Right lobe of liver (tissue), 6 donors: Measurements from ENCODE around the gene HPSE2. TPM values are rescaled to one million over a fixed set of nuclear protein-coding genes. Genes with fewer than 3 reads are reported as not detected.

Experiments
- ATAC-seq, 4 donors: fragments of 200-7000 bp; cut with Tn5 transposase; one replicate each; pipeline ENCODE4 v1.9.1; 2020; ENCODE audit warnings: mild to moderate bottlenecking in 4 of 4, moderate library complexity in 4 of 4
- DNase-seq, 3 donors: peaks; one replicate each; pipeline ENCODE4 v3.0.0-alpha.2; 2020
- H3K27ac ChIP-seq, 3 donors: fragments of 200-600 bp; one replicate each; pipeline ENCODE4 v1.8.0; 2022
- H3K27me3 ChIP-seq, 2 donors: fragments of 200-600 bp; one replicate each; pipeline ENCODE4 v1.8.0; 2022
- H3K36me3 ChIP-seq, 4 donors: fragments of 200-600 bp; sonication (generic) in 1 of 4; one replicate each; pipeline versions ENCODE4 v1.5.1 to v1.8.0; 2017 to 2022; ENCODE audit warnings: control low read depth in 1 of 4
- H3K4me1 ChIP-seq, 4 donors: fragments of 200-600 bp; sonication (generic) in 1 of 4; one replicate each; pipeline versions ENCODE4 v1.5.1 to v1.8.0; 2017 to 2022; ENCODE audit warnings: control low read depth in 1 of 4
- H3K4me3 ChIP-seq, 3 donors: fragments of 200-600 bp; one replicate each; pipeline ENCODE4 v1.8.0; 2022
- H3K9me3 ChIP-seq, 4 donors: fragments of 200-600 bp; sonication (generic) in 1 of 4; one replicate each; pipeline versions ENCODE4 v1.5.1 to v1.8.0; 2017 to 2022; ENCODE audit warnings: control low read depth in 1 of 4
- POLR2A ChIP-seq: fragments of 450-650 bp; IDR thresholded peaks from one replicate; pipeline ENCODE4 v1.6.1; 2017; ENCODE audit warnings: antibody characterized with exemption, mild to moderate bottlenecking
- WGBS: methylation state at CpG from one replicate; pipeline ENCODE4 v1.1.6; 2018; ENCODE audit warnings: low coverage, low lambda C conversion rate; ENCODE audit not compliant: insufficient coverage; ENCODE audit errors: missing lambda C conversion rate; 5-methylcytosine and 5-hydroxymethylcytosine counted together
- intact Hi-C, 2 donors: fragments of 100-400 bp; cut with DNase I; formaldehyde crosslinking; loops; one replicate each; pipeline versions ENCODE4 v1.11.2 to v1.14.1; 2022
- total RNA-seq, 6 experiments: library from RNA; depleted of rRNA in 2 of 6; stranded (reverse); fragments of >200 nt in 2 of 6; fragmentation: NEBNext Ultra II Directional in 3 of 6; extraction: Animal tissue kit (Norgen Biotek cat#: 25700) in 3 of 6; gene quantifications; one replicate each; pipeline versions ENCODE4 v1.1.0 to v1.2.4, GENCODE V29; 2016 to 2023
- TF ChIP-seq, protein P1 (sequence below), 4 donors: fragments of 200-600 bp in 3 of 4; fragments of 450-650 bp in 1 of 4; IDR thresholded peaks; one replicate each; pipeline versions ENCODE4 v1.5.1 to v1.8.0; 2016 to 2022; ENCODE audit warnings: antibody characterized with exemption in 4 of 4, mild to moderate bottlenecking in 2 of 4
- donor health status: DM: no; HTN: yes; CAD: no.
- donor health status: DM: no; HTN: no; CAD: no.
- donor health status: DM: no; HTN: no; CAD: no.
- donor health status: DM: no; HTN: yes; CAD: no.
- donor health status: DM: no; HTN: yes; CAD: no.

HPSE2 gene
- total RNA-seq, 6 experiments from 2014 or later = not detected

DNA sequence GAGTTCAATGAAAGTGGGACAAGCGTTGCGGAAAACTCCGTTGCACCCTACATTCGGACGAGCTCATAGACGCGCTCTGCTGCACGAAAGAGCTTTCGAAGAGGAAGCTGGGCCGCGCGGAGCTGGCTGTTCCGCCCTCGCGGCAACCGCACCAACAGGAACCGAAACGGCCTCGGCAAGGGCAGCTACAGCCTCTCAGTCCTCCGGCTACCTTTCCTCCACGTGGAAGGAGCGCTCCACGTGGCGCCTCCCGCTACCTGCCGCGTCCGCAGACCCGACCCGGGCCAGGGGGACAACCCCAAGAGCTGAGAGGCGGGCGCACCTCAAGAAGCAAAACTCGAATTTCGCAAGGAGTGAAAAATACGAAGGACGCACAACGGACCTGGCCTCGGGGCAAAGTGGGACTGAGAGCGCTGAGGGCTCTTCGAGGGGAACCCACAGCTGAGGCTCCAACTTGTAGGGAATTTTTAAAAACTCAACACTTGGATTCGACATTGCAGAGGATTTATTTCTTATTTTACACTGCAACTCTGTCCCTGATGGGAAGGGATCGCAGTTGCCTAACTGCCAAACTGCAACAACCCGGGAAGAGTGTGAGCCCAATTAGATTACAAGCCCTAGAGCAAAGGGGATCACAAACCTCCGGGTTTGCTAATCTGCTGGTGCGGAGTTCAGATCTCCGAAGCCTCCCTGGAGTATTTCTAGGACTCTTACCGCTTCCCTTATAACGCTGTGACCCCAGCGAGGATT is 1.4 kb downstream of the HPSE2 start:
- TF ChIP-seq POLR2A = no peak
- TF ChIP-seq, protein P1, sequence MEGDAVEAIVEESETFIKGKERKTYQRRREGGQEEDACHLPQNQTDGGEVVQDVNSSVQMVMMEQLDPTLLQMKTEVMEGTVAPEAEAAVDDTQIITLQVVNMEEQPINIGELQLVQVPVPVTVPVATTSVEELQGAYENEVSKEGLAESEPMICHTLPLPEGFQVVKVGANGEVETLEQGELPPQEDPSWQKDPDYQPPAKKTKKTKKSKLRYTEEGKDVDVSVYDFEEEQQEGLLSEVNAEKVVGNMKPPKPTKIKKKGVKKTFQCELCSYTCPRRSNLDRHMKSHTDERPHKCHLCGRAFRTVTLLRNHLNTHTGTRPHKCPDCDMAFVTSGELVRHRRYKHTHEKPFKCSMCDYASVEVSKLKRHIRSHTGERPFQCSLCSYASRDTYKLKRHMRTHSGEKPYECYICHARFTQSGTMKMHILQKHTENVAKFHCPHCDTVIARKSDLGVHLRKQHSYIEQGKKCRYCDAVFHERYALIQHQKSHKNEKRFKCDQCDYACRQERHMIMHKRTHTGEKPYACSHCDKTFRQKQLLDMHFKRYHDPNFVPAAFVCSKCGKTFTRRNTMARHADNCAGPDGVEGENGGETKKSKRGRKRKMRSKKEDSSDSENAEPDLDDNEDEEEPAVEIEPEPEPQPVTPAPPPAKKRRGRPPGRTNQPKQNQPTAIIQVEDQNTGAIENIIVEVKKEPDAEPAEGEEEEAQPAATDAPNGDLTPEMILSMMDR (IDR thresholded peaks at IDR 0.05) = no peak
- Histone ChIP-seq H3K27me3 (peaks cover 8 to 38% of the 10 kb centered on the region in 2 donors), H3K4me3 (peak overlapping the region; percentile 14 to 41 (median 34)), H3K36me3 (no peaks in the 10 kb centered on the region), H3K9me3 (no peaks in the 10 kb centered on the region), H3K27ac (no peak overlapping the region), H3K4me1 (peaks cover 0 to 21% (median 5%) of the 10 kb centered on the region in 4 donors)
- DNase-seq = peak; percentile 55 to 75 (median 72)
- intact Hi-C loops = no loop called here
- ATAC-seq = peak; percentile 81 to 92 (median 86)
- WGBS = 4% methylated on average over 30 of the region's 49 CpGs

- no peaks in the 10 kb centered on the region for H3K9me3 ChIP-seq
- no peak for TF ChIP-seq POLR2A
- TF ChIP-seq, protein P1 (IDR thresholded peaks at IDR 0.05) = no peak
- intact Hi-C loops = no loop called here
- H3K27ac ChIP-seq = no peak overlapping the region
- H3K4me3 ChIP-seq = peak overlapping the region in 1 of 3 donors; percentile 41
- H3K27me3 ChIP-seq = peaks cover 8 to 38% of the 10 kb centered on the region in 2 donors
- H3K4me1 ChIP-seq = peaks cover 0 to 21% (median 5%) of the 10 kb centered on the region in 4 donors
- no peak for DNase-seq
- 2% methylated on average over 18 of the region's 18 CpGs for WGBS
- H3K36me3 ChIP-seq = no peaks in the 10 kb centered on the region
- ATAC-seq = no peak
These were observed 2.0 kb downstream of the HPSE2 start for GRCh38 chr10:99233689-99234037.

- Histone ChIP-seq H3K36me3 (no peaks in the 10 kb centered on the region), H3K27ac (no peak overlapping the region), H3K27me3 (peaks cover 6 to 38% of the 10 kb centered on the region in 2 donors), H3K4me1 (peaks cover 0 to 21% (median 5%) of the 10 kb centered on the region in 4 donors), H3K4me3 (no peak overlapping the region), H3K9me3 (no peaks in the 10 kb centered on the region)
- 10% methylated on average over 18 of the region's 18 CpGs for WGBS
- no peak for DNase-seq
- no peak for TF ChIP-seq POLR2A
- TF ChIP-seq, protein P1 (IDR thresholded peaks at IDR 0.05) = no peak
- no peak for ATAC-seq
- intact Hi-C loops = no loop called here
These were observed 2.5 kb downstream of the HPSE2 start for GRCh38 chr10:99233000-99233688.

DNA sequence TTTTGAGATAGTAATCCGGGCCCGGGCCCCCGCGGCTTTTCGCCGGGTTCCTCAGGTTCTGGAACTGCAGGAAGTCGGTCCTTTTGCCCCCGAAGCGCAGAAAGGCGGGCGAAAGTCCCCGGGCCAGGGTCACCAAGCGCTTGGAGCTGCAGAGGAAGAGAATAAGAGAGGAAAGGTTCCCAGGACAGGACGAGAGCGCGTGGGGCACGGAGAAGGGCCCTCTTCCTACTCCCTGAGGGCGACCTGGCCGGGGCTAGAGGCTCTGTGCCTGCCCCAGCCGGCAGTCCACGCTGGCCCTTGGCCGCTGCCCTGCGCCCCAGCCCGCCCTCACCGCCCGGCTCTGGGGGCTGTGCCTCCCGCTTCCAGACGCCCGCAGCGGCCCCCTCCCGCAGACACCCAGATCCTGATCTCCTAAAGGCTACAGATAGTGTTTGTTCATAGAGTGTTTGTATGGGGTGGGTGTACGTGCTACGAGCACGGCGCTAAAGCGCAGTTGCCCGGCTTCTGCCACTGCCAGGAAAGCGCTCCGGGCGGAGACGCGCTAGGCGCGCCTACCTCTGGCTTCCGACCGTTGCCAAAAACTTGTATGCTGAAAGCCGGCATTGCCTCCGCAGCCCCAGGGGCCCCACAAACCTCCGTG is 3.2 kb downstream of the HPSE2 start:
- peaks cover 4 to 34% of the 10 kb centered on the region in 2 donors for H3K27me3 ChIP-seq
- intact Hi-C loops = no loop called here
- ATAC-seq (no peak), DNase-seq (no peak)
- TF ChIP-seq, protein P1 (IDR thresholded peaks at IDR 0.05) = no peak
- TF ChIP-seq POLR2A = no peak
- WGBS = 2% methylated on average over 16 of the region's 49 CpGs
- no peaks in the 10 kb centered on the region for H3K36me3 ChIP-seq
- no peak overlapping the region for H3K27ac ChIP-seq
- no peak overlapping the region for H3K4me3 ChIP-seq
- no peaks in the 10 kb centered on the region for H3K9me3 ChIP-seq
- peaks cover 0 to 21% (median 5%) of the 10 kb centered on the region in 4 donors for H3K4me1 ChIP-seq
